HCT116 (cell line): ENCODE measurements around the gene HEY2. TPM values are rescaled to one million over a fixed set of nuclear protein-coding genes. Genes with fewer than 3 reads are reported as not detected.

Experiments
- ATAC-seq: fragments of 200-7000 bp; cut with Tn5 transposase; 2 replicates; pipeline ENCODE4 v1.9.1; 2020; ENCODE audit warnings: mild to moderate bottlenecking, moderate library complexity
- BruUV-seq: library from RNA; stranded (reverse); fragments of 400-500 nt; replicated peaks from 2 replicates; lab custom pipeline; 2021; lab: Mats Ljungman, UMichigan
- CTCF ChIA-PET: fragments of 300-600 bp; sonication (Branson Sonifier 250); formaldehyde crosslinking; loops from one replicate; lab custom pipeline; 2021; ENCODE audit warnings: antibody characterized with exemption; lab: Charles Lee
- POLR2A ChIA-PET: fragments of 300-600, 350-600 bp; sonication (Branson Sonifier 250); formaldehyde crosslinking; loops from one replicate; lab custom pipeline; 2021; ENCODE audit warnings: antibody characterized with exemption; lab: Charles Lee
- RAD21 ChIA-PET, 2 experiments: fragments of 300-600 bp; sonication (Branson Sonifier 250); formaldehyde crosslinking; loops; one replicate each; lab custom pipeline; 2023; ENCODE audit warnings: low total read pairs in 2 of 2; ENCODE audit not compliant: uncharacterized antibody in 2 of 2, unreplicated experiment in 2 of 2, low non-redundant PET in 1 of 2; lab: Charles Lee
- DNase-seq: peaks from one replicate; pipeline ENCODE4 v3.0.0-alpha.2; 2010; ENCODE audit warnings: low read depth, low spot score
- H2AFZ ChIP-seq: fragments of 200-600 bp; shearing (Covaris generic), sonication (generic); 2 replicates; pipeline ENCODE4 v1.6.1; 2017; ENCODE audit warnings: low read depth, mixed run types, mixed read lengths, antibody characterized with exemption, low read length; ENCODE audit not compliant: poor library complexity, severe bottlenecking
- H3K27ac ChIP-seq: 2 replicates; pipeline ENCODE4 v1.5.1; 2012; ENCODE audit warnings: low read depth, low read length
- H3K27me3 ChIP-seq: fragments of 200-600 bp; sonication (generic); 2 replicates; pipeline ENCODE4 v1.6.1; 2016; ENCODE audit warnings: mixed run types, low read length, mixed read lengths; ENCODE audit not compliant: insufficient read depth
- H3K36me3 ChIP-seq, 2 experiments: fragments of 200-500 bp in 1 of 2; fragments of 200-600 bp in 1 of 2; sonication (Bioruptor generic) in 1 of 2; sonication (generic) in 1 of 2; 2 replicates each; pipeline versions ENCODE4 v1.5.1 to v1.6.1; 2014 to 2016; ENCODE audit warnings: low read length in 2 of 2, inconsistent platforms in 1 of 2, mixed read lengths in 1 of 2, mixed run types in 1 of 2; ENCODE audit not compliant: insufficient read depth in 2 of 2, control insufficient read depth in 1 of 2
- H3K4me1 ChIP-seq, 2 experiments: fragments of 200-600 bp in 1 of 2; sonication (generic) in 1 of 2; 2 replicates each; pipeline versions ENCODE4 v1.5.1 to v1.6.1; 2012 to 2017; ENCODE audit warnings: low read length in 2 of 2, inconsistent platforms in 1 of 2, mild to moderate bottlenecking in 1 of 2, mixed read lengths in 1 of 2, mixed run types in 1 of 2, moderate library complexity in 1 of 2; ENCODE audit not compliant: insufficient read depth in 2 of 2, control insufficient read depth in 1 of 2
- H3K4me2 ChIP-seq: fragments of 200-600 bp; sonication (generic); 2 replicates; pipeline ENCODE4 v1.6.1; 2017; ENCODE audit warnings: mixed run types, low read length, mixed read lengths
- H3K4me3 ChIP-seq, 2 experiments: fragments of 200-600 bp in 1 of 2; sonication (generic) in 1 of 2; replicated peaks in 1 of 2; 2 replicates each; pipeline ENCODE4 v1.5.1; 2011 to 2016; ENCODE audit warnings: low read length in 2 of 2, control low read depth in 1 of 2, low read depth in 1 of 2, mild to moderate bottlenecking in 1 of 2, mixed read lengths in 1 of 2, mixed run types in 1 of 2
- H3K79me2 ChIP-seq: fragments of 200-600 bp; sonication (generic); 2 replicates; pipeline ENCODE4 v1.6.1; 2017; ENCODE audit warnings: mild to moderate bottlenecking, mixed run types, low read length, moderate library complexity, mixed read lengths; ENCODE audit not compliant: insufficient read depth
- H3K9ac ChIP-seq: fragments of 200-600 bp; sonication (generic); 2 replicates; pipeline ENCODE4 v1.6.1; 2016; ENCODE audit warnings: low read length, mixed read lengths
- H3K9me2 ChIP-seq: fragments of 200-600 bp; sonication (generic), shearing (Covaris generic); 2 replicates; pipeline ENCODE4 v1.6.1; 2017; ENCODE audit warnings: mixed run types, mild to moderate bottlenecking, moderate library complexity; ENCODE audit not compliant: insufficient read depth
- H3K9me3 ChIP-seq, 2 experiments: fragments of 200-500 bp in 1 of 2; fragments of 200-600 bp in 1 of 2; sonication (Bioruptor generic) in 1 of 2; sonication (generic) in 1 of 2; 2 replicates each; pipeline ENCODE4 v1.6.1; 2014 to 2017; ENCODE audit warnings: low read length in 2 of 2, mixed read lengths in 2 of 2, inconsistent platforms in 1 of 2, low read depth in 1 of 2, mild to moderate bottlenecking in 1 of 2, mixed run types in 1 of 2, moderate library complexity in 1 of 2; ENCODE audit not compliant: control insufficient read depth in 1 of 2, insufficient read depth in 1 of 2
- H4K20me1 ChIP-seq: fragments of 200-600 bp; sonication (generic), shearing (Covaris generic); 2 replicates; pipeline ENCODE4 v1.6.1; 2017; ENCODE audit warnings: mixed run types, mild to moderate bottlenecking, moderate library complexity; ENCODE audit not compliant: insufficient read depth
- ATF3 ChIP-seq: IDR thresholded peaks from 2 replicates; pipeline ENCODE4 v1.6.1; 2012
- CEBPB ChIP-seq: IDR thresholded peaks from 2 replicates; pipeline ENCODE4 v1.6.1; 2012; ENCODE audit warnings: low read depth
- CTCF ChIP-seq, 3 experiments: fragments of 200-600 bp in 1 of 3; sonication (generic) in 1 of 3; IDR thresholded peaks in 2 of 3; conservative IDR thresholded peaks in 1 of 3; 2 replicates each; pipeline ENCODE4 v1.5.1; 2012 to 2017; ENCODE audit warnings: low read depth in 2 of 3, low read length in 2 of 3, antibody characterized with exemption in 1 of 3, borderline replicate concordance in 1 of 3, control low read depth in 1 of 3, mild to moderate bottlenecking in 1 of 3, mixed read lengths in 1 of 3, mixed run types in 1 of 3, moderate library complexity in 1 of 3; ENCODE audit not compliant: insufficient read depth in 1 of 3
- EGR1 ChIP-seq: IDR thresholded peaks from 2 replicates; pipeline ENCODE4 v1.6.1; 2012; ENCODE audit warnings: low read depth
- ELF1 ChIP-seq: IDR thresholded peaks from 2 replicates; pipeline ENCODE4 v1.6.1; 2012; ENCODE audit warnings: low read depth, borderline replicate concordance
- EZH2 ChIP-seq: fragments of 200-600 bp; sonication (generic); IDR thresholded peaks from 2 replicates; pipeline ENCODE4 v1.6.1; 2017; ENCODE audit warnings: antibody characterized with exemption, mixed run types
- FOSL1 ChIP-seq: IDR thresholded peaks from 2 replicates; pipeline ENCODE4 v1.6.1; 2012; ENCODE audit warnings: low read depth
- MAX ChIP-seq: IDR thresholded peaks from 2 replicates; pipeline ENCODE4 v1.6.1; 2012
- POLR2AphosphoS5 ChIP-seq: IDR thresholded peaks from 2 replicates; pipeline ENCODE4 v1.6.1; 2011; ENCODE audit warnings: mild to moderate bottlenecking, low read depth, low read length, moderate library complexity
- SIN3A ChIP-seq: IDR thresholded peaks from 2 replicates; pipeline ENCODE4 v1.6.1; 2012; ENCODE audit warnings: low read depth
- SP1 ChIP-seq: IDR thresholded peaks from 2 replicates; pipeline ENCODE4 v1.6.1; 2012; ENCODE audit warnings: low read depth
- SRF ChIP-seq: IDR thresholded peaks from 2 replicates; pipeline ENCODE4 v1.6.1; 2012; ENCODE audit warnings: low read depth
- TCF7L2 ChIP-seq: IDR thresholded peaks from 2 replicates; pipeline ENCODE4 v1.7.0; 2011; ENCODE audit warnings: borderline replicate concordance, inconsistent platforms; ENCODE audit not compliant: insufficient read depth, insufficient read length; ENCODE audit errors: extremely low read depth
- YY1 ChIP-seq: IDR thresholded peaks from 2 replicates; pipeline ENCODE4 v1.6.1; 2011; ENCODE audit warnings: low read length, low read depth, moderate library complexity, mild to moderate bottlenecking; ENCODE audit not compliant: insufficient replicate concordance; ENCODE audit errors: extremely low read depth
- ZFX ChIP-seq: fragments of 450-650 bp; IDR thresholded peaks from 2 replicates; pipeline ENCODE4 v1.6.1; 2017
- ZNF274 ChIP-seq: fragments of 200-500 bp; sonication (Bioruptor generic); IDR thresholded peaks from 2 replicates; pipeline ENCODE4 v1.6.1; 2014; ENCODE audit warnings: mild to moderate bottlenecking, low read depth, low read length, inconsistent platforms
- intact Hi-C: fragments of 100-400 bp; cut with micrococcal nuclease; formaldehyde crosslinking; loops from 2 replicates; pipeline ENCODE4 v1.10.0; 2022
- total RNA-seq: library from RNA; stranded (reverse); gene quantifications from one replicate; pipeline ENCODE4 v1.2.1, GENCODE V29; 2021; ENCODE audit not compliant: unreplicated experiment
- TF ChIP-seq, protein P1 (sequence below): IDR thresholded peaks from 2 replicates; pipeline ENCODE4 v1.6.1; 2011; ENCODE audit warnings: mild to moderate bottlenecking, low read length, moderate library complexity; ENCODE audit not compliant: insufficient replicate concordance; ENCODE audit errors: extremely low read depth
- TF ChIP-seq, protein P2 (sequence below): IDR thresholded peaks from 2 replicates; pipeline ENCODE4 v1.6.1; 2012; ENCODE audit warnings: low read depth

Gene HEY2
- total RNA-seq, 1 experiment from 2014 or later: not detected

DNA sequence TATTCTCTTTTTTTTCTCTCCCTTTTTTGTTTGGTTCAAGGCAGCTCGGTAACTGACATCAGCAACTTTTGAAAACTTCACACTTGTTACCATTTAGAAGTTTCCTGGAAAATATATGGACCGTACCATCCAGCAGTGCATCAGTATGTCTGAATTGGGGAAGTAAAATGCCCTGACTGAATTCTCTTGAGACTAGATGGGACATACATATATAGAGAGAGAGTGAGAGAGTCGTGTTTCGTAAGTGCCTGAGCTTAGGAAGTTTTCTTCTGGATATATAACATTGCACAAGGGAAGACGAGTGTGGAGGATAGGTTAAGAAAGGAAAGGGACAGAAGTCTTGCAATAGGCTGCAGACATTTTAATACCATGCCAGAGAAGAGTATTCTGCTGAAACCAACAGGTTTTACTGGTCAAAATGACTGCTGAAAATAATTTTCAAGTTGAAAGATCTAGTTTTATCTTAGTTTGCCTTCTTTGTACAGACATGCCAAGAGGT, 10.6 kb downstream of the HEY2 start:
- no peak overlapping the region for H3K9ac ChIP-seq
- intact Hi-C loops: loop anchor here (2.0 to 10.0 kb wide), 4 partner anchors 445 to 1365 kb away; partner anchors contain the start of gene TPD52L1
- H3K27me3 ChIP-seq: peaks cover 49% of the 10 kb centered on the region

More for the DNA sequence above, 10.6 kb downstream of the HEY2 start:
- no peak overlapping the region for H2AFZ ChIP-seq
- no peaks in the 10 kb centered on the region for H3K9me2 ChIP-seq
- ChIA-PET CTCF (interaction anchor here (1.3 to 4.8 kb wide), 2 partner anchors 429 to 448 kb away, joined by 3 to 49 read pairs; no protein-coding TSS in a partner anchor), RAD21 (no interaction called here), POLR2A (no interaction called here)
- H3K9me3 ChIP-seq: no peaks in the 10 kb centered on the region
- peaks cover 0 to 6% of the 10 kb centered on the region in 2 experiments; a peak in 1 of 4 replicates for H3K4me1 ChIP-seq
- TF ChIP-seq ZNF274 (no peak), SIN3A (no peak), CTCF (IDR thresholded peaks at IDR 0.05 in 2 of 3, conservative IDR thresholded peaks at IDR 0.05 in 1 of 3; ENCODE audit: borderline replicate concordance in 1 of 3, insufficient read depth in 1 of 3, low read depth in 2 of 3, low read length in 2 of 3) (no peak), MAX (no peak), EGR1 (no peak), ELF1 (no peak), YY1 (no peak), POLR2AphosphoS5 (no peak), TCF7L2 (no peak), ZFX (no peak), CEBPB (no peak), EZH2 (no peak), FOSL1 (no peak), SP1 (no peak), ATF3 (no peak), SRF (no peak)
- TF ChIP-seq, protein P1, sequence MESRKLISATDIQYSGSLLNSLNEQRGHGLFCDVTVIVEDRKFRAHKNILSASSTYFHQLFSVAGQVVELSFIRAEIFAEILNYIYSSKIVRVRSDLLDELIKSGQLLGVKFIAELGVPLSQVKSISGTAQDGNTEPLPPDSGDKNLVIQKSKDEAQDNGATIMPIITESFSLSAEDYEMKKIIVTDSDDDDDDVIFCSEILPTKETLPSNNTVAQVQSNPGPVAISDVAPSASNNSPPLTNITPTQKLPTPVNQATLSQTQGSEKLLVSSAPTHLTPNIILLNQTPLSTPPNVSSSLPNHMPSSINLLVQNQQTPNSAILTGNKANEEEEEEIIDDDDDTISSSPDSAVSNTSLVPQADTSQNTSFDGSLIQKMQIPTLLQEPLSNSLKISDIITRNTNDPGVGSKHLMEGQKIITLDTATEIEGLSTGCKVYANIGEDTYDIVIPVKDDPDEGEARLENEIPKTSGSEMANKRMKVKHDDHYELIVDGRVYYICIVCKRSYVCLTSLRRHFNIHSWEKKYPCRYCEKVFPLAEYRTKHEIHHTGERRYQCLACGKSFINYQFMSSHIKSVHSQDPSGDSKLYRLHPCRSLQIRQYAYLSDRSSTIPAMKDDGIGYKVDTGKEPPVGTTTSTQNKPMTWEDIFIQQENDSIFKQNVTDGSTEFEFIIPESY: no peak
- TF ChIP-seq, protein P2, sequence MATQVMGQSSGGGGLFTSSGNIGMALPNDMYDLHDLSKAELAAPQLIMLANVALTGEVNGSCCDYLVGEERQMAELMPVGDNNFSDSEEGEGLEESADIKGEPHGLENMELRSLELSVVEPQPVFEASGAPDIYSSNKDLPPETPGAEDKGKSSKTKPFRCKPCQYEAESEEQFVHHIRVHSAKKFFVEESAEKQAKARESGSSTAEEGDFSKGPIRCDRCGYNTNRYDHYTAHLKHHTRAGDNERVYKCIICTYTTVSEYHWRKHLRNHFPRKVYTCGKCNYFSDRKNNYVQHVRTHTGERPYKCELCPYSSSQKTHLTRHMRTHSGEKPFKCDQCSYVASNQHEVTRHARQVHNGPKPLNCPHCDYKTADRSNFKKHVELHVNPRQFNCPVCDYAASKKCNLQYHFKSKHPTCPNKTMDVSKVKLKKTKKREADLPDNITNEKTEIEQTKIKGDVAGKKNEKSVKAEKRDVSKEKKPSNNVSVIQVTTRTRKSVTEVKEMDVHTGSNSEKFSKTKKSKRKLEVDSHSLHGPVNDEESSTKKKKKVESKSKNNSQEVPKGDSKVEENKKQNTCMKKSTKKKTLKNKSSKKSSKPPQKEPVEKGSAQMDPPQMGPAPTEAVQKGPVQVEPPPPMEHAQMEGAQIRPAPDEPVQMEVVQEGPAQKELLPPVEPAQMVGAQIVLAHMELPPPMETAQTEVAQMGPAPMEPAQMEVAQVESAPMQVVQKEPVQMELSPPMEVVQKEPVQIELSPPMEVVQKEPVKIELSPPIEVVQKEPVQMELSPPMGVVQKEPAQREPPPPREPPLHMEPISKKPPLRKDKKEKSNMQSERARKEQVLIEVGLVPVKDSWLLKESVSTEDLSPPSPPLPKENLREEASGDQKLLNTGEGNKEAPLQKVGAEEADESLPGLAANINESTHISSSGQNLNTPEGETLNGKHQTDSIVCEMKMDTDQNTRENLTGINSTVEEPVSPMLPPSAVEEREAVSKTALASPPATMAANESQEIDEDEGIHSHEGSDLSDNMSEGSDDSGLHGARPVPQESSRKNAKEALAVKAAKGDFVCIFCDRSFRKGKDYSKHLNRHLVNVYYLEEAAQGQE: no peak
- BruUV-seq: no TSS peak
- no peaks in the 10 kb centered on the region for H4K20me1 ChIP-seq
- ATAC-seq: no peak
- no peak overlapping the region for H3K4me3 ChIP-seq
- H3K4me2 ChIP-seq: no peak overlapping the region
- DNase-seq: no peak
- H3K36me3 ChIP-seq: no peaks in the 10 kb centered on the region
- H3K27ac ChIP-seq: no peak overlapping the region
- H3K79me2 ChIP-seq: no peaks in the 10 kb centered on the region
